NT2/D1 (cell line): ENCODE results near the gene TRIM72.

Source experiments
- SUZ12 ChIP-seq: IDR thresholded peaks from 2 replicates; pipeline ENCODE4 v1.6.1; 2011; ENCODE audit not compliant: insufficient read length, insufficient read depth; ENCODE audit errors: extremely low read depth
- YY1 ChIP-seq: IDR thresholded peaks from 2 replicates; pipeline ENCODE4 v1.6.1; 2011; ENCODE audit not compliant: insufficient read length, insufficient read depth
- ZNF274 ChIP-seq: IDR thresholded peaks from 2 replicates; pipeline ENCODE4 v1.6.1; 2011; ENCODE audit warnings: mild to moderate bottlenecking, low read depth, low read length

- TF ChIP-seq SUZ12 (no peak), YY1 (no peak), ZNF274 (no peak)
These were observed 44.4 kb downstream of the TRIM72 start for GRCh38 chr16:31258366-31258765.
